Measurements from ENCODE around the gene ARRDC5.
"Not testable (repeated sequence)": the region's sequence is repeated elsewhere in the genome, so short reads cannot be mapped to it uniquely, and the experiment has no call there.

DNA sequence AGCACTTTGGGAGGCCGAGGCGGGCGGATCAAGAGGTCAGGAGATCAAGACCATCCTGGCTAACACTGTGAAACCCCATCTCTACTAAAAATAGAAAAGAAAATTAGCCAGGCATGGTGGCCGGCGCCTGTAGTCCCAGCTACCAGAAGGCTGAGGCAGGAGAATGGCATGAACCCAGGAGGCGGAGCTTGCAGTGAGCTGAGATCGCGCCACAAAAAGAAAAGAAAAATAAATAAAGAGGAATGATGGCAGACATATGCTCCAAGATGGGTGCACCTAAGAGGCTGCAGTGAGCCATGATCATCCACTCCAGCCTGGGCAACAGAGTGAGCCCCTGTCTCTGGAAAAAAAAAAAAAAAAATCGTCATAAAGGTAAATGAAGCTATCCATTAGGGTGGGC is 56.7 kb downstream of the ARRDC5 start:
- TF ChIP-seq, protein P1, sequence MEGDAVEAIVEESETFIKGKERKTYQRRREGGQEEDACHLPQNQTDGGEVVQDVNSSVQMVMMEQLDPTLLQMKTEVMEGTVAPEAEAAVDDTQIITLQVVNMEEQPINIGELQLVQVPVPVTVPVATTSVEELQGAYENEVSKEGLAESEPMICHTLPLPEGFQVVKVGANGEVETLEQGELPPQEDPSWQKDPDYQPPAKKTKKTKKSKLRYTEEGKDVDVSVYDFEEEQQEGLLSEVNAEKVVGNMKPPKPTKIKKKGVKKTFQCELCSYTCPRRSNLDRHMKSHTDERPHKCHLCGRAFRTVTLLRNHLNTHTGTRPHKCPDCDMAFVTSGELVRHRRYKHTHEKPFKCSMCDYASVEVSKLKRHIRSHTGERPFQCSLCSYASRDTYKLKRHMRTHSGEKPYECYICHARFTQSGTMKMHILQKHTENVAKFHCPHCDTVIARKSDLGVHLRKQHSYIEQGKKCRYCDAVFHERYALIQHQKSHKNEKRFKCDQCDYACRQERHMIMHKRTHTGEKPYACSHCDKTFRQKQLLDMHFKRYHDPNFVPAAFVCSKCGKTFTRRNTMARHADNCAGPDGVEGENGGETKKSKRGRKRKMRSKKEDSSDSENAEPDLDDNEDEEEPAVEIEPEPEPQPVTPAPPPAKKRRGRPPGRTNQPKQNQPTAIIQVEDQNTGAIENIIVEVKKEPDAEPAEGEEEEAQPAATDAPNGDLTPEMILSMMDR (IDR thresholded peaks at IDR 0.05; ENCODE audit: low read depth, low read length) = not testable (repeated sequence)
- TF ChIP-seq EZH2phosphoT487 (IDR thresholded peaks at IDR 0.05; ENCODE audit: low read depth) = not testable (repeated sequence)

All from OCI-LY3 (cell line).